GM21825 (cell line): Measurements from ENCODE around the gene MCOLN3.
"Not testable (repeated sequence)": the region's sequence is repeated elsewhere in the genome, so short reads cannot be mapped to it uniquely, and the experiment has no call there.

Experiments used
- ATAC-seq: cut with Tn5 transposase; IDR thresholded peaks from one replicate; pipeline ENCODE4 v1.9.1; 2021; ENCODE audit warnings: mild to moderate bottlenecking, moderate library complexity; ENCODE audit not compliant: unreplicated experiment

Gene MCOLN3

DNA sequence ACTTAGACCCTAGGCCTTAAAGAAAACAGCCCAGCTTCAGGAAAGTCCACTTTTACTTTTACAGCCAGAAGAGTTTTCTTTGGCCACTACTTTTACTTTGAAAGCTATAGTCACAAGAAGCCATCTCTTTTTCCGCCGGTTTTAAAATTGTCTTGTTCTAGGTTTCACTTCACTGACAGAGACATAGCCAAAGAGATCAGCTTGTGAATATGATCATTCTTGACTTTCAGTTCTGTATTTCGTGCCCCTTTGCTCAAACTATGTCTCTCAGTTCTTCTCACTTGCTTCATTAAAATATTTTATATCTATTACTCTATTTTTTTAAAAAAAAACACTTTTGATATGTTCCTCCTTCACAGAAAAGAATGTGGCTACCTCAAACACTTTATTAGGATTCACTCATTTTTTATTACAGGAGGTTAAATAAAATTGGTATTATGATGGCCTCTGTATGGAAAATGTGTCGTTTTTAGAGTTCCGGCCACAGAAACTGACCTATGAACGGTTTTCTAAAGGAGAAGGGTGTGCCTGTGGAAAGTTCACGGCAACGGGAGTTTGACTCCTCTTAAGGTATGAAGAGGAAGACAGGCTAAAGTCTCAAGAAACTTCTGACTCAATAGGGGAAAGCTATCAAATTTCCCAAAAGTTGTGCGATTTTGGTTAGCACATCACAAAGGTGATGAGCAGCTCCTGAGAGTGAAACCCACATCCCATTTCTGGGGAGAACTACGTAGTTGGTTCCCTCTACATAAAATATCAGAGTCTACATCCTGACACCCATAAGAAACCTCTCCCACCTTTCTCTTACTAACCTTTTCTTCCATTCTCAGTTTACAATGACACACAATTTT is 52.6 kb downstream of the MCOLN3 start:
- peak; percentile 36 for ATAC-seq

GRCh38 chr1:84991097-84991920 is 57.0 kb downstream of the MCOLN3 start:
- no peak for ATAC-seq

GRCh38 chr1:84988588-84988987 is 59.7 kb downstream of the MCOLN3 start:
- ATAC-seq, result peak; percentile 69

GRCh38 chr1:84986561-84986960 is 61.7 kb downstream of the MCOLN3 start:
- ATAC-seq, result not testable (repeated sequence)

DNA sequence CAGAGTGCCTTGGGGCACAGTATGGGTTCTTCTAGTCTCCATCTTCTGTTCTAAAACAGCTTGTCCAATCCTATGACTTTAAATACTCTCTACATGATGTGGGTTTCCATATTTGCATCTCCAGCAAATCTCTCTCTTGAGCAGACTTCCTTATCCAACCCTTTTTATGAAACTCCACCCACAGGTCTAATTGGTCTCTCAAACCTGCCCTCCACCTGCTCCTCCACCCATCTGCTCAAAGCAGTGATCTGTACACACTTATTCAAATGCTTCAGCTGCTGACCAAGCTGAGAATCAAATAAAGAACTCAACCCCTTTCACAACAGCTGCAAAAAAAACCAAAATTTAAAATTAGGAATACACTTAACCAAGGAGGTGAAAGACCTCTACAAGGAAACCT is 62.9 kb downstream of the MCOLN3 start:
- no peak for ATAC-seq

- ATAC-seq, result no peak
These were observed 65.9 kb downstream of the MCOLN3 start for GRCh38 chr1:84982395-84982794.

DNA sequence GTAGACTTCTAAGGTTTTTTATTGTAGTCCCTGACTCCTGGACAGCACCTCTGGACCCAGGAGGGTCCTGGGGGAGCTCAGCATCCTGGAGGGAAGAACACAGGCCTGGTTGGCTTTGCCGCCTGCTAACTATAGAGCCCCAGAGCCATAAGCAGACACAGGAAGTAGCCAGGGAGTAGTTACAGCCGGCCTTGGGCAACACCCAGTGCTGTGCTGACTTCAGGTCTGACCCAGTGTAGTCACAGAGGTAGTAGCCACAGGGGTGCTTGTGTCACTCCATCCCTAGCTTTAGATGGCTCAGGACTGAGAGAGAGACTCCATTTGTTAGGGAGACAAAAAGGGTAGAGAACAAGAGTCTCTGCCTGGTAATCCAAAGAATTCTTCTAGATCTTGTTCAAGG is 73.3 kb downstream of the MCOLN3 start:
- ATAC-seq, result peak; percentile 31

GRCh38 chr1:84973498-84974334 is 74.6 kb downstream of the MCOLN3 start:
- ATAC-seq, result peak; percentile 34

DNA sequence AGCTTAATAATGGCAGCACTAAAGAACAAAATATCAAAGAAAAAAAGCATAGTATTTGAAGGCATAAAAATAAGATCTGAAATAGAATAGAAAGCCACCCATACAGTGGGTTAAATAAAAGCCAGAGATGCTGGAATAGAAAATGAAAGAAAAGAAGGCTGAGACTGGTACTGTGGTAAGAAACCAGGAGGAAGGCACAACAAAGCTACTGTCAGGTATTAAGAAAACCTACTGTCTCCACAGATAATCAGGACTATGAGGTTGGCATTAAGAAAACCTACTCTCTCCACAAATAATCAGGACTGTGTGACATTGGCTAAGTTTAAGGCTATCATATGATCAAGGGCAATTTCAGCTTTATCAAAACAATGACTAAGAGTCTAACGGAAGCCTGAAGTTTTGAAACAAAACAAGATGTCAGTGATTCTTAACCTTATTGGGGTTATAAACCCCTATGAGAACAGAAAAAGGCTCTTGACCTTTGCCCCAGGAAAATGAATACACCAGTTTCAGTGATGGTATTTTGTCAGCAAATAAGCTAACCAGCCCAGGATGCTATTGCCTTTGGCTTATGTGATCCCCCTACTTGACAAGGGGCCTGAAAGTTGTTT is 75.8 kb downstream of the MCOLN3 start:
- ATAC-seq, result peak; percentile 34

- ATAC-seq, result no peak
These were observed 76.3 kb downstream of the MCOLN3 start for GRCh38 chr1:84971957-84972356.

DNA sequence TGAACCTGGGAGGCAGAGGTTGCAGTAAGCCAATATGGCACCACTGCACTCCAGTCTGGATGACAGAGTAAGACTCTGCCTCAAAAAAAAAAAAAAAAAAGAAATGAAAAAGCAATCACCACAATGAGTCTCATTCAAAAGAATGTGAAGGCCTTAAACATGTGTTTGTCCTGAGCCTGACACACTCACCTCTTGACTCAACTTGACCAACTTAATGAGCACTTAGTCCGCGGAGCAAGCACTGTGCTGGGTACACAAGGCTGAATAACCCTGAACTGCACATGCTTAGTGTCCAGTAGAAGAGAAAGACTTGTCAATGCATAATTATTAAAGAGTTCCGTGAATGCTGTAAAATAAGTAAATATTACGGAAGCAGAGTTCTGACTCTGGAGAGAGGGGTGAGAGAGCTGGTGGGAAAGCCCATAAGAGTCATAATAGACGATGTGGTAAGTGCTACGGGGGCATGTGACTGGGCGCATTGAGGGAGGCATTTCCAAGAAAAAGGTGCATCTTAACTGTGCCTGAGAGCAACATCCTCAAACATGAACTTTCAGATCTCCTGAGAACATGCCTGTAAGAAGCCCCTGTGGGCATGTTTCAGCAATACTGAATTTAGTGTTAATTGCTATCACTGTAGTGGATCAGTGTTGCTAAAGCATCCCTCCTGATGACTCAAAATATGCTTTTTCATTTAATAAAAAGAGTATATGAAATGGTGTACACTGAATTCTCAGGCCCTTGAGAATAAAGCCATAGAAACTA is 78.6 kb downstream of the MCOLN3 start:
- ATAC-seq, result peak; percentile 51

DNA sequence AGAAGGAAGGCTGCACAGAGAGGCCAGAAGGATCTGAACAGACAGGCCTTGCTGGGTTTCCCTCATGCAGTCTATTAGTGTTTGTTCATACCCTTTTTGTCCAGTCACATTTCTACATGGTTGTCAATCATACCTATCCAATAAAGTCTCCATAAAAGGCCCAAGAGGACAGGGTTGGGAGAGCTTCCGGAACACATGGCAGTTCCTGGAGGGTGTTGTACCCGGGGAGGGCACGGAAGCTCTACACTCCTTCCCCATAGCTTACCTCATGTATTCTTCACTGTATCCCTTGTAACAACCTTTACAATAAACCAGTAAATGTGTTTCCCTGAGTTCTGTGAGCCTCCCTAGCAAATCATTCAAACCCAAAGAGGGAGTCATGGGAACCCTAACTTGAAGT is 79.4 kb downstream of the MCOLN3 start:
- ATAC-seq, result no peak

DNA sequence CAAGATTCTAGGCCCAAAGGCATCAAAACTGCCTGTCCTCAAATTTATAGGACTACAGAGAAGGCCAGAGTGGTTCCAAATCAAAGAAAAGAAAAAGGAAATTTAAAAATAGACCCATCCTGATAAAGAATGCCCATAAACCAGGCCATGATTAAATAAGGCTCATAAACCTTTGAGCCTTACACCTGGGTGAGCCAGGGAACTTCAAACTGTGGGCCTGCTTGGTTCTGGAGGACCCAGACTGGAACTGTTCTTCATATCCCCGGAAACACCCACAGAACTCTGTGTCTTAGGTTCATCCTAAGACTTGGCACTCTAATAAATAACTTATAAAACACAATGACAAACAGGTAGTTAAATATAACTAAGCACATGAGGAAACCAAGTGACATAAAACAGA is 80.2 kb downstream of the MCOLN3 start:
- no peak for ATAC-seq
